ENCODE results near the gene ZHX3. TPM values are rescaled to one million over a fixed set of nuclear protein-coding genes. Genes with fewer than 3 reads are reported as not detected.

The ZHX3 gene
- polyA plus RNA-seq, 1 experiment: 24.1 TPM

- CTCF ChIA-PET: interaction anchor here (0.8 to 1.9 kb wide), 7 partner anchors 10 to 339 kb away, joined by 3 to 10 read pairs (median 5); partner anchors contain the start of gene LPIN3
- peak; percentile 90 for DNase-seq (ENCODE audit: low read depth, low spot score)
- no peaks in the 10 kb centered on the region for H3K27me3 ChIP-seq (ENCODE audit: control insufficient read depth, insufficient read depth, low read length)
- H3K27ac ChIP-seq (ENCODE audit: low read depth, low read length): peak overlapping the region; percentile 99
- no peak for TF ChIP-seq CTCF (IDR thresholded peaks at IDR 0.05; ENCODE audit: low read depth, low read length)
- H3K4me3 ChIP-seq (ENCODE audit: low read depth, low read length): no peak overlapping the region
- no peaks in the 10 kb centered on the region for H3K9me3 ChIP-seq (ENCODE audit: control insufficient read depth, insufficient read depth, low read length)
- POLR2A ChIA-PET: interaction anchor here (0.6 to 1.3 kb wide), 8 partner anchors 11 to 155 kb away, joined by 3 to 22 read pairs (median 3); partner anchors contain the start of genes LPIN3 and ZHX3
Observed at GRCh38 chr20:41329435-41330342, 12.2 kb upstream of the ZHX3 start.

- no peak overlapping the region for H3K4me3 ChIP-seq (ENCODE audit: low read depth, low read length)
- H3K9me3 ChIP-seq (ENCODE audit: control insufficient read depth, insufficient read depth, low read length): no peaks in the 10 kb centered on the region
- no peak for DNase-seq (ENCODE audit: low read depth, low spot score)
- H3K27me3 ChIP-seq (ENCODE audit: control insufficient read depth, insufficient read depth, low read length): no peaks in the 10 kb centered on the region
- ChIA-PET CTCF (interaction anchor here (0.7 to 2.0 kb wide), 4 partner anchors 12 to 103 kb away, joined by 3 to 7 read pairs (median 4); partner anchors contain the start of gene LPIN3), POLR2A (interaction anchor here (1.5 kb wide), 1 partner anchor 10 kb away, joined by 3 read pairs; the partner anchor contains the start of gene ZHX3)
- TF ChIP-seq CTCF (IDR thresholded peaks at IDR 0.05; ENCODE audit: low read depth, low read length): no peak
- no peak overlapping the region for H3K27ac ChIP-seq (ENCODE audit: low read depth, low read length)
Observed at GRCh38 chr20:41327178-41327577, 9.6 kb upstream of the ZHX3 start.

GRCh38 chr20:41320976-41321375 is 3.4 kb upstream of the ZHX3 start:
- H3K27ac ChIP-seq (ENCODE audit: low read depth, low read length): no peak overlapping the region
- H3K4me3 ChIP-seq (ENCODE audit: low read depth, low read length): no peak overlapping the region
- ChIA-PET POLR2A (no interaction called here), CTCF (interaction anchor here (1.4 kb wide), 1 partner anchor 19 kb away, joined by 3 read pairs; no protein-coding TSS in a partner anchor)
- H3K27me3 ChIP-seq (ENCODE audit: control insufficient read depth, insufficient read depth, low read length): no peaks in the 10 kb centered on the region
- H3K9me3 ChIP-seq (ENCODE audit: control insufficient read depth, insufficient read depth, low read length): no peaks in the 10 kb centered on the region
- TF ChIP-seq CTCF (IDR thresholded peaks at IDR 0.05; ENCODE audit: low read depth, low read length): no peak
- DNase-seq (ENCODE audit: low read depth, low spot score): no peak

- no peak overlapping the region for H3K4me3 ChIP-seq (ENCODE audit: low read depth, low read length)
- DNase-seq (ENCODE audit: low read depth, low spot score): no peak
- no peaks in the 10 kb centered on the region for H3K9me3 ChIP-seq (ENCODE audit: control insufficient read depth, insufficient read depth, low read length)
- ChIA-PET POLR2A (no interaction called here), CTCF (interaction anchor here (1.4 kb wide), 1 partner anchor 19 kb away, joined by 3 read pairs; no protein-coding TSS in a partner anchor)
- no peak for TF ChIP-seq CTCF (IDR thresholded peaks at IDR 0.05; ENCODE audit: low read depth, low read length)
- no peaks in the 10 kb centered on the region for H3K27me3 ChIP-seq (ENCODE audit: control insufficient read depth, insufficient read depth, low read length)
- H3K27ac ChIP-seq (ENCODE audit: low read depth, low read length): no peak overlapping the region
Observed at GRCh38 chr20:41320441-41320840, 2.9 kb upstream of the ZHX3 start.

- Histone ChIP-seq H3K27me3 (ENCODE audit: control insufficient read depth, insufficient read depth, low read length) (no peaks in the 10 kb centered on the region), H3K9me3 (ENCODE audit: control insufficient read depth, insufficient read depth, low read length) (no peaks in the 10 kb centered on the region), H3K27ac (ENCODE audit: low read depth, low read length) (no peak overlapping the region), H3K4me3 (ENCODE audit: low read depth, low read length) (peak overlapping the region; percentile 62; the same call in 1 of the 2 replicates)
- POLR2A ChIA-PET: interaction anchor here (3.7 kb wide), 1 partner anchor 11 kb away, joined by 22 read pairs; no protein-coding TSS in a partner anchor
- no peak for DNase-seq (ENCODE audit: low read depth, low spot score)
- no peak for TF ChIP-seq CTCF (IDR thresholded peaks at IDR 0.05; ENCODE audit: low read depth, low read length)
- CTCF ChIA-PET: interaction anchor here (0.9 kb wide), 1 partner anchor 22 kb away, joined by 4 read pairs; the partner anchor contains the start of gene LPIN3
Observed at GRCh38 chr20:41318271-41318649, 729 bp upstream of the ZHX3 start.

Data from AG04450 (cell line).